Transverse colon (tissue), 4 donors: ENCODE data around the gene ZNF280B.

Source experiments
- CTCF ChIP-seq, 5 experiments: fragments of 200-600 bp in 3 of 5; fragments of 450-650 bp in 2 of 5; sonication (generic) in 3 of 5; IDR thresholded peaks; 1 replicate in 2 of 5; 2 replicates in 3 of 5; pipeline ENCODE4 v1.5.1; 2016 to 2017; ENCODE audit warnings: antibody characterized with exemption in 5 of 5, inconsistent platforms in 3 of 5, mild to moderate bottlenecking in 2 of 5, moderate library complexity in 1 of 5
- POLR2A ChIP-seq: fragments of 450-650 bp; IDR thresholded peaks from one replicate; pipeline ENCODE4 v1.6.1; 2016; ENCODE audit warnings: antibody characterized with exemption, mild to moderate bottlenecking, moderate library complexity
- POLR2AphosphoS5 ChIP-seq, 3 donors: sonication (generic); formaldehyde crosslinking; IDR thresholded peaks; one replicate each; pipeline ENCODE4 v1.6.1; 2016; ENCODE audit warnings: antibody characterized with exemption in 3 of 3

- no peak for TF ChIP-seq POLR2AphosphoS5 (IDR thresholded peaks at IDR 0.05)
- no peak for TF ChIP-seq CTCF (IDR thresholded peaks at IDR 0.05)
- TF ChIP-seq POLR2A, result no peak
These were observed 47.1 kb upstream of the ZNF280B start for GRCh38 chr22:22555596-22555995.
